KMS-11 (cell line): ENCODE results near the gene EBP.

Source experiments
- H2AFZ ChIP-seq: fragments of 200-600 bp; sonication (generic); 2 replicates; pipeline ENCODE4 v1.6.1; 2016; ENCODE audit warnings: antibody characterized with exemption, mixed run types, low read depth
- H3K27ac ChIP-seq: fragments of 200-600 bp; sonication (generic); 2 replicates; pipeline ENCODE4 v1.6.1; 2016; ENCODE audit warnings: mild to moderate bottlenecking, mixed run types
- H3K27me3 ChIP-seq: fragments of 200-600 bp; sonication (generic); 2 replicates; pipeline ENCODE4 v1.6.1; 2017; ENCODE audit warnings: mild to moderate bottlenecking, low read depth, mixed run types, moderate library complexity; ENCODE audit not compliant: insufficient read depth
- H3K36me3 ChIP-seq: fragments of 200-600 bp; sonication (generic); 2 replicates; pipeline ENCODE4 v1.6.1; 2017; ENCODE audit warnings: mild to moderate bottlenecking, mixed run types; ENCODE audit not compliant: insufficient read depth
- H3K4me1 ChIP-seq: fragments of 200-600 bp; sonication (generic); 2 replicates; pipeline ENCODE4 v1.6.1; 2016; ENCODE audit warnings: mild to moderate bottlenecking, low read depth, mixed run types; ENCODE audit not compliant: poor library complexity, severe bottlenecking
- H3K4me2 ChIP-seq: fragments of 200-600 bp; sonication (generic); 2 replicates; pipeline ENCODE4 v1.7.0; 2016; ENCODE audit warnings: mild to moderate bottlenecking, mixed run types
- H3K4me3 ChIP-seq: fragments of 200-600 bp; sonication (generic); IDR thresholded peaks from 2 replicates; pipeline ENCODE4 v1.6.1; 2017; ENCODE audit warnings: low read depth, low read length, mixed read lengths; ENCODE audit not compliant: insufficient read depth
- H3K79me2 ChIP-seq: fragments of 200-600 bp; sonication (generic); 2 replicates; pipeline ENCODE4 v1.6.1; 2016; ENCODE audit warnings: low read depth, mixed run types; ENCODE audit not compliant: insufficient read depth
- H3K9ac ChIP-seq: fragments of 200-600 bp; sonication (generic); 2 replicates; pipeline ENCODE4 v1.6.1; 2016; ENCODE audit warnings: mild to moderate bottlenecking, mixed run types
- H4K20me1 ChIP-seq: fragments of 200-600 bp; sonication (generic); 2 replicates; pipeline ENCODE4 v1.6.1; 2016; ENCODE audit warnings: mild to moderate bottlenecking, mixed run types; ENCODE audit not compliant: insufficient read depth
- CTCF ChIP-seq: fragments of 200-600 bp; sonication (generic); conservative IDR thresholded peaks from 2 replicates; pipeline ENCODE4 v1.6.1; 2017; ENCODE audit warnings: low read depth, mild to moderate bottlenecking, antibody characterized with exemption, low read length, moderate library complexity, mixed read lengths

The EBP gene

GRCh38 chrX:48504261-48504660 is 17.3 kb upstream of the EBP start:
- Histone ChIP-seq H3K27ac (no peak overlapping the region), H4K20me1 (no peaks in the 10 kb centered on the region), H3K27me3 (no peaks in the 10 kb centered on the region), H3K79me2 (no peaks in the 10 kb centered on the region), H3K4me2 (no peak overlapping the region), H2AFZ (no peak overlapping the region), H3K9ac (no peak overlapping the region), H3K4me3 (no peak overlapping the region), H3K36me3 (no peaks in the 10 kb centered on the region), H3K4me1 (peaks cover 3% of the 10 kb centered on the region)
- no peak for TF ChIP-seq CTCF

- TF ChIP-seq CTCF, result no peak
- H3K27ac ChIP-seq, result no peak overlapping the region
- H3K79me2 ChIP-seq, result no peaks in the 10 kb centered on the region
- H3K4me1 ChIP-seq, result peaks cover 3% of the 10 kb centered on the region
- H3K4me3 ChIP-seq, result no peak overlapping the region
- no peak overlapping the region for H2AFZ ChIP-seq
- H3K27me3 ChIP-seq, result no peaks in the 10 kb centered on the region
- H3K36me3 ChIP-seq, result no peaks in the 10 kb centered on the region
- H4K20me1 ChIP-seq, result no peaks in the 10 kb centered on the region
- no peak overlapping the region for H3K9ac ChIP-seq
- no peak overlapping the region for H3K4me2 ChIP-seq
Measured at GRCh38 chrX:48505481-48505880, 16.1 kb upstream of the EBP start.

GRCh38 chrX:48507246-48507645 is 14.4 kb upstream of the EBP start:
- H3K79me2 ChIP-seq, result no peaks in the 10 kb centered on the region
- peaks cover 3% of the 10 kb centered on the region for H3K4me1 ChIP-seq
- no peaks in the 10 kb centered on the region for H3K36me3 ChIP-seq
- H3K27me3 ChIP-seq, result no peaks in the 10 kb centered on the region
- no peak for TF ChIP-seq CTCF
- no peak overlapping the region for H3K4me3 ChIP-seq
- H3K9ac ChIP-seq, result no peak overlapping the region
- H2AFZ ChIP-seq, result no peak overlapping the region
- no peak overlapping the region for H3K27ac ChIP-seq
- H3K4me2 ChIP-seq, result no peak overlapping the region
- no peaks in the 10 kb centered on the region for H4K20me1 ChIP-seq

- Histone ChIP-seq H3K79me2 (no peaks in the 10 kb centered on the region), H3K36me3 (no peaks in the 10 kb centered on the region), H2AFZ (peak within 1 kb of the TSS; percentile 78), H3K27ac (no peak within 1 kb of the TSS), H3K4me2 (peak within 1 kb of the TSS; percentile 48), H3K27me3 (no peaks in the 10 kb centered on the region), H4K20me1 (no peaks in the 10 kb centered on the region), H3K4me3 (peak within 1 kb of the TSS; percentile 38), H3K9ac (peak within 1 kb of the TSS; percentile 37; the same call in 1 of the 2 replicates), H3K4me1 (peaks cover 3% of the 10 kb centered on the region)
- no peak for TF ChIP-seq CTCF
Measured at GRCh38 chrX:48508400-48509244, 13.0 kb upstream of the EBP start, which contains the start of gene PORCN. Gene PORCN, plus strand, starts transcription at chrX:48508992. Its CDS starts 829 bp downstream, at chrX:48509821.
